ENCODE data around the gene GPC6.

Gene GPC6

DNA sequence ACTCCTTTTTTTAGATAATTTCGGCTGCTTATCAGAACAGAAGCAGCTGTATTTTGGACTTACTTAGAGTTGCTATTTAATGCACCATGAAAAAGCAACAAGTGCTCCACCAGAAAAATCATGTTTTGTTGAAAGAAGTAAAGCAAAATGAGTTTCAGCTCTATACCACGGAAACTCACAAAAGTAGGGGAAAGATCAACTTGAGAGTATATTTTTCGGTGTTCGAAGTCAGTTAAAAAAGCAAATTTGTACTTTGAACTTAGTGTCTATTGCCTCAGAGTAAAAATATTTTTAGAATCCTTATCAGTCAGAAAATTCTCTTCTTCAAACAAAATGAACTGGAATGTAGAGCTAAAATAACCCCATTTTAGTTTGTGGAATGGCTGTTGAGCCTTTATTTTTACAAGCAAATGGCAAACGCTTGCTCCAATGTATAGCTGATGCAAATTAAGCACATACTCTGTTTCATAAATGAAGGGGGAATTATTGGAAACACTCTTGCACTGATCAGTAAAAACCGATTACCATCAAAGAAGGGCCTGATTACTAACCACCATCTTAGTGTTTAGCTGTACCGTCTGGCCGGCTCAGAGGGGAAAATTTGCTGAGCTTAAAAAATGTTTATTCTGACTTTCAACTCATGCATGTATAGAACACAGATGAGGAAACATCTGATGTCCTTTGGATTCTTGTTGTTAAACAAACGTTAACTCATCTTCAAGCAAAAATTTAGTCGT lies 540.7 kb downstream of the GPC6 start:
- Histone ChIP-seq H3K4me3 (ENCODE audit: low read length in 2 of 2) (no peak overlapping the region), H3K9me3 (replicated peaks in 1 of 2; ENCODE audit: control insufficient read depth in 2 of 2, insufficient read depth in 1 of 2, low read depth in 1 of 2, low read length in 2 of 2) (peaks cover 2 to 4% of the 10 kb centered on the region in 2 donors), H3K4ac (ENCODE audit: low read length) (no peak overlapping the region), H2BK15ac (ENCODE audit: low read length) (no peak overlapping the region), H2BK5ac (ENCODE audit: low read length) (no peak overlapping the region), H2AK5ac (ENCODE audit: low read depth, low read length) (no peak overlapping the region), H2BK120ac (ENCODE audit: low read depth, low read length) (no peak overlapping the region), H3K4me1 (ENCODE audit: control insufficient read depth in 2 of 2, insufficient read depth in 1 of 2, low read depth in 1 of 2, low read length in 2 of 2) (peaks cover 2 to 11% of the 10 kb centered on the region in 2 donors), H3K79me1 (ENCODE audit: low read depth, low read length) (no peaks in the 10 kb centered on the region), H2AFZ (ENCODE audit: low read length) (no peak overlapping the region), H3K18ac (ENCODE audit: low read length) (no peak overlapping the region), H3K36me3 (replicated peaks in 1 of 2; ENCODE audit: control insufficient read depth in 2 of 2, insufficient read depth in 2 of 2, low read length in 2 of 2) (no peaks in the 10 kb centered on the region), H4K8ac (ENCODE audit: low read depth, low read length) (no peak overlapping the region), H3K23ac (ENCODE audit: low read depth, low read length, poor library complexity) (no peak overlapping the region), H3K9ac (ENCODE audit: low read depth, low read length, poor library complexity) (no peak overlapping the region), H3K14ac (ENCODE audit: low read length) (no peak overlapping the region), H3K27me3 (ENCODE audit: control insufficient read depth in 3 of 3, insufficient read depth in 3 of 3, low read depth in 1 of 3, low read length in 3 of 3) (no peaks in the 10 kb centered on the region), H4K91ac (ENCODE audit: low read depth, low read length, poor library complexity) (no peak overlapping the region), H2BK12ac (ENCODE audit: low read length) (no peak overlapping the region), H3K27ac (replicated peaks; ENCODE audit: low read length) (no peak overlapping the region), H3K4me2 (ENCODE audit: insufficient read depth, low read length, poor library complexity, severe bottlenecking) (no peak overlapping the region)
- no CpG with 5 or more reads among the region's 10 CpGs for WGBS, 2 donors (ENCODE audit: extremely low coverage in 2 of 2, insufficient read length in 2 of 2, insufficient replicate concordance in 1 of 2)
- DNase-seq (ENCODE audit: low spot score), result no peak

DNA sequence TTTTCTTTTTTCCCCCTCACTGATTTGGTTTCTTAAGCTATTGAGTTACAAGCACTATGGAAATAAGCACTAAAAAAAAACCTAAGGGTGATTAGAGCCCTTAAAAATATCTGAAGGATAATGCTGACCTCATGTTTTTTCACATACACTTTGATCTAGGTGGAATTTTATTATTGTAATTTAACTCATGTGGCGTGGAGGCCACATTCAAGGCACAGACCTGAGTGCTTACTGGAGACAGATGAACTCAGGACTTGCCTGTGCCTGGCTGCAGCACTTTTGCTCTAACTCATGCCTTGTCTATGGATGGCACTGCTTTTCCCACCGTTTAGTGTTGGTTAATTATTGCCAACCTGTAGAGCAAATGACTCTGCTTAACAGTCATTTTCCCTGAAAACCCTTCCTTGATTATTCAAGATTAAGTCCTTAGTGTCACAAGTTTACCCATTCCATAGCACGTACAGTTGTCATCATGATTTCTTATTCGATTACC lies 541.4 kb downstream of the GPC6 start:
- no peaks in the 10 kb centered on the region for H3K79me1 ChIP-seq (ENCODE audit: low read depth, low read length)
- no peak for DNase-seq (ENCODE audit: low spot score)
- H4K8ac ChIP-seq (ENCODE audit: low read depth, low read length), result no peak overlapping the region
- no peak overlapping the region for H3K23ac ChIP-seq (ENCODE audit: low read depth, low read length, poor library complexity)
- no peaks in the 10 kb centered on the region for H3K36me3 ChIP-seq (replicated peaks in 1 of 2; ENCODE audit: control insufficient read depth in 2 of 2, insufficient read depth in 2 of 2, low read length in 2 of 2)
- H3K9me3 ChIP-seq (replicated peaks in 1 of 2; ENCODE audit: control insufficient read depth in 2 of 2, insufficient read depth in 1 of 2, low read depth in 1 of 2, low read length in 2 of 2), result peaks cover 2 to 4% of the 10 kb centered on the region in 2 donors
- no peak overlapping the region for H3K27ac ChIP-seq (replicated peaks; ENCODE audit: low read length)
- no peak overlapping the region for H2BK12ac ChIP-seq (ENCODE audit: low read length)
- peaks cover 2 to 11% of the 10 kb centered on the region in 2 donors for H3K4me1 ChIP-seq (ENCODE audit: control insufficient read depth in 2 of 2, insufficient read depth in 1 of 2, low read depth in 1 of 2, low read length in 2 of 2)
- H4K91ac ChIP-seq (ENCODE audit: low read depth, low read length, poor library complexity), result no peak overlapping the region
- no peak overlapping the region for H3K4me3 ChIP-seq (ENCODE audit: low read length in 2 of 2)
- no CpG with 5 or more reads among the region's 4 CpGs for WGBS, 2 donors (ENCODE audit: extremely low coverage in 2 of 2, insufficient read length in 2 of 2, insufficient replicate concordance in 1 of 2)
- no peak overlapping the region for H2BK5ac ChIP-seq (ENCODE audit: low read length)
- no peak overlapping the region for H2AK5ac ChIP-seq (ENCODE audit: low read depth, low read length)
- H3K4me2 ChIP-seq (ENCODE audit: insufficient read depth, low read length, poor library complexity, severe bottlenecking), result no peak overlapping the region
- H2AFZ ChIP-seq (ENCODE audit: low read length), result no peak overlapping the region
- no peak overlapping the region for H3K18ac ChIP-seq (ENCODE audit: low read length)
- no peak overlapping the region for H2BK120ac ChIP-seq (ENCODE audit: low read depth, low read length)
- H3K9ac ChIP-seq (ENCODE audit: low read depth, low read length, poor library complexity), result no peak overlapping the region
- H3K4ac ChIP-seq (ENCODE audit: low read length), result no peak overlapping the region
- H3K14ac ChIP-seq (ENCODE audit: low read length), result no peak overlapping the region
- H3K27me3 ChIP-seq (ENCODE audit: control insufficient read depth in 3 of 3, insufficient read depth in 3 of 3, low read depth in 1 of 3, low read length in 3 of 3), result no peaks in the 10 kb centered on the region
- H2BK15ac ChIP-seq (ENCODE audit: low read length), result no peak overlapping the region

DNA sequence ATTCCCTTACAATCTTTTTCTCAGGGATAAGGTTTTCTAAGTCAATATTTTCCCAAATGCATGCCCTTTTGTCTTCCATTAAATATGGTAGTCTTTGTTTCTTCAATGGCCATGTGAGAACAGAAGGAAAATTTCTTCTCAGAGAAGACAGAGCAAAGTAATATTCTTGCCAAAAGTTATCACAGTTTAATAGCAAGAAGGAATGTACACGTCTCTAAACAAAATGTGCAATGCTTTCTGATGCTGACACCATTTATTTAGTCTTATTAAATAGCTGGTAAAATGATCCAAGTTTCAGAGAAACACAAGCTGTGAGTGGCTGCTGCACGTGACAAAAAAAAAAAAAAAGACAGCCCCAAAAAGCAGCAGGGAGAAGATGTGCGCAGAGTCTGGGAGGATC lies 542.5 kb downstream of the GPC6 start:
- H3K9me3 ChIP-seq (replicated peaks in 1 of 2; ENCODE audit: control insufficient read depth in 2 of 2, insufficient read depth in 1 of 2, low read depth in 1 of 2, low read length in 2 of 2), result no peaks in the 10 kb centered on the region
- H4K91ac ChIP-seq (ENCODE audit: low read depth, low read length, poor library complexity), result no peak overlapping the region
- H3K79me1 ChIP-seq (ENCODE audit: low read depth, low read length), result no peaks in the 10 kb centered on the region
- H3K4me2 ChIP-seq (ENCODE audit: insufficient read depth, low read length, poor library complexity, severe bottlenecking), result no peak overlapping the region
- no peak overlapping the region for H2AK5ac ChIP-seq (ENCODE audit: low read depth, low read length)
- no peak overlapping the region for H3K4ac ChIP-seq (ENCODE audit: low read length)
- H3K27me3 ChIP-seq (ENCODE audit: control insufficient read depth in 3 of 3, insufficient read depth in 3 of 3, low read depth in 1 of 3, low read length in 3 of 3), result no peaks in the 10 kb centered on the region
- no peak overlapping the region for H2AFZ ChIP-seq (ENCODE audit: low read length)
- no peak overlapping the region for H2BK12ac ChIP-seq (ENCODE audit: low read length)
- no peak overlapping the region for H3K18ac ChIP-seq (ENCODE audit: low read length)
- H3K9ac ChIP-seq (ENCODE audit: low read depth, low read length, poor library complexity), result no peak overlapping the region
- H3K4me3 ChIP-seq (ENCODE audit: low read length in 2 of 2), result no peak overlapping the region
- WGBS, 2 donors (ENCODE audit: extremely low coverage in 2 of 2, insufficient read length in 2 of 2, insufficient replicate concordance in 1 of 2), result no CpG with 5 or more reads among the region's 3 CpGs
- no peak for DNase-seq (ENCODE audit: low spot score)
- H3K23ac ChIP-seq (ENCODE audit: low read depth, low read length, poor library complexity), result no peak overlapping the region
- H4K8ac ChIP-seq (ENCODE audit: low read depth, low read length), result no peak overlapping the region
- no peak overlapping the region for H2BK5ac ChIP-seq (ENCODE audit: low read length)
- no peak overlapping the region for H3K14ac ChIP-seq (ENCODE audit: low read length)
- peaks cover 2 to 11% of the 10 kb centered on the region in 2 donors for H3K4me1 ChIP-seq (ENCODE audit: control insufficient read depth in 2 of 2, insufficient read depth in 1 of 2, low read depth in 1 of 2, low read length in 2 of 2)
- no peak overlapping the region for H3K27ac ChIP-seq (replicated peaks; ENCODE audit: low read length)
- H3K36me3 ChIP-seq (replicated peaks in 1 of 2; ENCODE audit: control insufficient read depth in 2 of 2, insufficient read depth in 2 of 2, low read length in 2 of 2), result no peaks in the 10 kb centered on the region
- H2BK15ac ChIP-seq (ENCODE audit: low read length), result no peak overlapping the region
- H2BK120ac ChIP-seq (ENCODE audit: low read depth, low read length), result no peak overlapping the region

DNA sequence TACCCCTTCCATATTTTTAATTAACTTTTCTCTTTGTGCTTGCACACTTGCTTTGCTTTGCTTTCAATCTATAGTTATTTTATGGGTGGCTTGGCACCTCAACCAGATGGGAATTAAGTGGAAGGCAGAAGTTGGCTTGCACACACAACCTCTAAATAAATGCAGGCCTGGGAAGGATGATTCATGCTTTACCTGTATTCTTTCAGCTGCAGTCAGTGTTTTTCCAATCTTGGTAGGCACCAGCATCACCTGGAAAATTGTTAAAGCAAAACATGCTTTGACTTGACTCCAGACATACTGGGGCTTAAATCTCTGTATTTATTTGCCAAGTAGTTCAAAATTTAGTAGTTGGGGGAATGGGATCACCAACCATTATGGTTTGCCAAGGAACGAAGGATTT lies 543.0 kb downstream of the GPC6 start:
- Histone ChIP-seq H3K27ac (replicated peaks; ENCODE audit: low read length) (no peak overlapping the region), H3K79me1 (ENCODE audit: low read depth, low read length) (no peaks in the 10 kb centered on the region), H3K9ac (ENCODE audit: low read depth, low read length, poor library complexity) (no peak overlapping the region), H2BK15ac (ENCODE audit: low read length) (no peak overlapping the region), H4K8ac (ENCODE audit: low read depth, low read length) (no peak overlapping the region), H3K4ac (ENCODE audit: low read length) (no peak overlapping the region), H3K9me3 (replicated peaks in 1 of 2; ENCODE audit: control insufficient read depth in 2 of 2, insufficient read depth in 1 of 2, low read depth in 1 of 2, low read length in 2 of 2) (no peaks in the 10 kb centered on the region), H3K27me3 (ENCODE audit: control insufficient read depth in 3 of 3, insufficient read depth in 3 of 3, low read depth in 1 of 3, low read length in 3 of 3) (no peaks in the 10 kb centered on the region), H3K23ac (ENCODE audit: low read depth, low read length, poor library complexity) (no peak overlapping the region), H2BK120ac (ENCODE audit: low read depth, low read length) (no peak overlapping the region), H2BK12ac (ENCODE audit: low read length) (no peak overlapping the region), H3K4me3 (ENCODE audit: low read length in 2 of 2) (no peak overlapping the region), H2AFZ (ENCODE audit: low read length) (no peak overlapping the region), H4K91ac (ENCODE audit: low read depth, low read length, poor library complexity) (no peak overlapping the region), H2AK5ac (ENCODE audit: low read depth, low read length) (no peak overlapping the region), H3K4me2 (ENCODE audit: insufficient read depth, low read length, poor library complexity, severe bottlenecking) (no peak overlapping the region), H2BK5ac (ENCODE audit: low read length) (no peak overlapping the region), H3K36me3 (replicated peaks in 1 of 2; ENCODE audit: control insufficient read depth in 2 of 2, insufficient read depth in 2 of 2, low read length in 2 of 2) (no peaks in the 10 kb centered on the region), H3K14ac (ENCODE audit: low read length) (no peak overlapping the region), H3K4me1 (ENCODE audit: control insufficient read depth in 2 of 2, insufficient read depth in 1 of 2, low read depth in 1 of 2, low read length in 2 of 2) (peaks cover 2 to 11% of the 10 kb centered on the region in 2 donors), H3K18ac (ENCODE audit: low read length) (no peak overlapping the region)
- no peak for DNase-seq (ENCODE audit: low spot score)
- whole genome bisulfite sequencing, 2 donors (ENCODE audit: extremely low coverage in 2 of 2, insufficient read length in 2 of 2, insufficient replicate concordance in 1 of 2), result no CpG with 5 or more reads among the region's 1 CpG

Measured in neuronal stem cell (in vitro differentiated cells).